NCI-H748 (cell line): ENCODE results near the gene SRRM1.
"Not testable (repeated sequence)": the region's sequence is repeated elsewhere in the genome, so short reads cannot be mapped to it uniquely, and the experiment has no call there.

Source experiments
- DNase-seq: peaks from one replicate; lab custom pipeline; 2025; ENCODE audit not compliant: unreplicated experiment; lab: John Stamatoyannopoulos, UW

The SRRM1 gene

DNA sequence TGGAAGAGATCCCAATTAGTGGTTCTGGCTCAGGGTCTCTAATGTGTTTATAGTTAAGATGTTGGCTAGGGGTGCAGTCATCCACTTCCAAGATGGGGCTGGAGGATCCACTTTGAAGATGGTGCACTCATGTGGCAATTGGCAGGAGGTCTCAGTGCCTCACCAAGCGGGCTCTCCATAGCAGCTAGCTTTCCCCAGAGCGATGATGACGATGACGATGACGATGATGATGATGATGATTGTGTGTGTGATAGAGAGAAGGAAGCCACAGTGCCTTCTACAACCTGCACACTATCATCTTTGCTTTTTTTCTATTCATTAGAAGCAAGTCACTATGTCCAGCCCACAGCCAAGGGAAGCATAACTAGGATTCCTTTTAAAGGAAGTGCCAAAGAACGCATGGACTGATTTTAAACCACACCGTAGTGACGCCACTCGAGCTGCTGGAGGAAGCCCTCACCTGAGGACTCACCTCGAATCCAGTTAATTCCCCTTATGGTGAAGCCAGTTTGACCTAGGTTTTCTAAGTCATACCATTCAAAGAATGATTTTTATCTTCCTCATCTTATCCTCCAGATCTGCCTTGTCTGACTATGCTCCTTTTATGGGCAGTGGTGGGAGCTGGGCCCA lies 49.4 kb downstream of the SRRM1 start:
- DNase-seq = no peak

DNA sequence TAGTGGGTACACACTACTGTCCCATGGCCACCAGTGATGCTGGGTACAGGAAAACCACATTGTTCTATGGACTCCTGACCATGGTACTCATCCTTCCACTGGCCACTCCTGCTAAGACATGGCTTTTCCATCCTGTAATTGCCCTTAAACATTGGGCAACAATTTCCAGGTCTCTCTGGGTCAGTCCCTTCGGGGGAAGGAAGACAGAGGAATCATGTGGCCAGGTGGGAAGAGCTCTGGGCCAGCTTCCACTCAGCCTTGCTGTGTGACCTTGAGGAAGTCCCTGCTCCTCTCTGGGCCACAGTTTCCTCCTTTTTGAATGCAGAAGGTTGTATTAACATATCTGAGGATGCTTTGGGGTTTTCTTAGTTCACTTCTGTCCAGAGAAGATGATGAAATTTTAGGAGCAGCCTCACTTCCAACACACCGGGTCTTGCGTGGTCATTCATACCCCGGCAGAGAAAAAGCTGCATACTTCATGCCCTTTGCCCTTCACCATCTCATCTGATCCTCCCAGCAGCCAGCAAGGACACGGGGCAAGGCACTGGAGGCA lies 50.8 kb downstream of the SRRM1 start:
- no peak for DNase-seq

DNA sequence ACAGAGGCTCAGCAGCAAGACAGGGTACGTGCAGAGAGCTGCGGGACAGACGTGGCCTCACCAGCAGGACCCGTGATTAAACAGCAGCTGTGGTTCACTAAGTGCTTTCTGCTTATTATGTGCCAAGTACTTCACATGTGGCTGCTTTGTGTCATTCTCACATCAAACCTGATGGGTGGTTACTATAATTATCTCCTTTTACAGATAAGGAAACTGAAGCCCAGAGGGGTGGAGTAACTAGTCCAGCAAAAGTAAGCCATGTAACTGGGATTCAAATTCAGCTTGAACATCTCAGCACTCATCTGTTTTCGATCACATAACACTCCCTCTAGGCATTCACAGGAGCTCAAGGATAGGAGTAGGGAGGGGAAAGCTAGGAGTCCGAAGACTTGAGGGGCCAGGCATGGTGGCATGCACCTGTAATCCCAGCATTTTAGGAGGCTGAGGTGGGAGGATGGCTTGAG lies 51.3 kb downstream of the SRRM1 start:
- peak; percentile 89 for DNase-seq

GRCh38 chr1:24695202-24695974 lies 52.3 kb downstream of the SRRM1 start:
- DNase-seq = no peak

- DNase-seq = no peak
Observed at GRCh38 chr1:24696041-24696755, 53.1 kb downstream of the SRRM1 start.

DNA sequence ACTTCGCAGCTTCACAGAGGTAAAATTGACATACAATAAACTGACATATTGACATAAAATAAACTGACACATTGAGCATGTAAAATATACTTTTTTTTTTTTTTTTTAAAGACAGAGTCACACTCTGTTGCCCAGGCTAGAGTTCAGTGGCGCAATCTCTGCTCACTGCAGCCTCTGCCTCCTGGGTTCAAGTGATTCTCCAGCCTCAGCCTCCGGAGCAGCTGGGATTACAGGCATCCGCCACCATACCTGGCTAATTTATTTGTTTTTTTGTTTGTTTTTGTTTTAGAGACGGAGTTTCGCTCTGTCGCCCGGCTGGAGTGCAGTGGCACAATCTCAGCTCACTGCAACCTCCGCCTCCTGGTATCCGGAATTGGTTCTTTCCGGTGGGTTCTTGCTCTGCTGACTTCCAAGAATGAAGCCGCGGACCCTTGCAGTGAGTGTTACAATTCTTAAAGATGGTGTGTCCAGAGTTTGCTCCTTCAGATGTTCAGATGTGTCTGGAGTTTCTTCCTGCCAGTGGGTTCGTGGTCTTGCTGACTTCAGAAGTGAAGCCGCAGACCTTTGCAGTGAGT lies 53.7 kb downstream of the SRRM1 start:
- DNase-seq = no peak

DNA sequence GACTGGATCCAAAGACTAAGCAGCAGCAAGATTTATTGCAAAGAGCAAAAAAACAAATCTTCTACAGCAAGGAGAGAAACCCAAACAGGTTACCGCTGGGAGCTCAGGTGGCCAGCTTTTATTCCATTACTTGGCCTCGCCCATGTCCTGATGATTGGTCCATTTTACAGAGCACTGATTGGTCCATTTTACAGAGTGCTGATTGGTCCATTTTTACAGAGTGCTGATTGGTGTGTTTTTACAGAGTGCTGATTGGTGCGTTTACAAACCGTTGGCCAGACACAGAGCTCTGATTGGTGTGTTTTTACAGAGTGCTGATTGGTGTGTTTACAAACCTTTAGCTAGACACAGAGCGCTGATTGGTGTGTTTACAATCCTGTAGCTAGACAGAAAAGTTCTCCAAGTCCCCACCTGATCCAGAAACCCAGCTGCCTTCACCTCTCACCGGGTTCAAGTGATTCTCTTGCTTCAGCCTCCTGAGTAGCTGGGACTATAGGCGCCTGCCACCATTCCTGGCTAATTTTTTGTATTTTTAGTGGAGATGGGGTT lies 54.4 kb downstream of the SRRM1 start:
- not testable (repeated sequence) for DNase-seq

GRCh38 chr1:24698326-24698725 lies 55.2 kb downstream of the SRRM1 start:
- DNase-seq = not testable (repeated sequence)

DNA sequence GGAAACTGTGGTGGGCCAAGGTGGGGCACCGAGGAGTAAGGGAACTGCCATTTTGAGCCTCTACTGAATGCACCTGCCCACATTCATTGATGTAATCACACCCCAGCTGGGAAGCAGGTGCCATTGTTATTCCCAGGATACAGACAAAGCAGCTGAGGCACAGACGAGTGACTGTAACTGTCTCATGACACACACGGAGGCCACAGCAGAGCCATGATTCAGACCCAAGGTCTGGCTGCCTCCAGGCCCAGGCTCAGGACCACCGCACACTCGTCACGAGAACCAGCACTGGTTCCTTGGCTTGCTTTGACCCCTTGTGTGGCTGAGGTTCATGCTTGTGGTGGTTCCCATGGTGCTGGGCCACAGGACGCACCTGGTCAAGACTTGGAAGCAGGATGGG lies 56.5 kb downstream of the SRRM1 start:
- DNase-seq = peak; percentile 55

- DNase-seq = peak; percentile 25
Observed at GRCh38 chr1:24702511-24703293, 59.6 kb downstream of the SRRM1 start.

DNA sequence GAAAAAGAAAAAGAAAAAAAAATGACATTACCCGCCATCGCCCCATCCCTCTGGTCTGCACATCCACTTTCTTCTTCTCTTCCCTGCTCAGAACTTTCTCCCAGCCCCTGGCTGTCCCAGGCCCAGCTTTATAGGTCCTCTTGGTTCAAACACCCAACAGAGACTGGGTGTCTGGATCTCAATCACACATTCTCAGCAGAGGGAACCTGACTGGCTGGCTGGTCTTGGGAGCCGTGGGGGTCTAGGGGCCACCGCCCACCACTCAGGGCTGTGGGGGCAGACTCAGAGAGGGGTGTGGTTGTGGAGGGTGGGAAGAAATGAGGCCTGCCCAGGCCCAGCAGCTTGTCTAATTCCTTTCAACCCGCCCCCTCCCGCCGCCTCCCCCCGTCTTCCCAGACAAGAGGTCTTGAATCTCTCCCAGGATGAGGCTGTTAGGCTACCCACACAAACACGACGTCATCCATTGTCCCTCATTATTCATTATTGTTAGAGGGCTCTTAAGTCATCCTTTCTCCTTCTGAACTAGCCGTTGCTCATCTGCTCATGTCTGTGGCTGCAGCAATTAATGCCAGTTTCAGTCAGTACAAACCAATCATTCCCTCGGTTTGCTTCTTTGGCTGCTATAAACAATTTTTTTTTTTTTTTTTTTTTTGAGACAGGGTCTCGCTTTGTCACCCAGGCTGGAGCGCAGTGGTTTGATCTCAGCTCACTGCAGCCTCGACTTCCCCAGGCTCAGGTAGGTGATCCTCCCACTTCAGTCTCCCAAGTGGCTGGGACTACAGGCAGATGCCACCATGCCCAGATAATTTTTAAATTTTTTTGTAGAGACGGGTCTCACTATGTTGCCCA lies 61.5 kb downstream of the SRRM1 start:
- peak; percentile 65 for DNase-seq

GRCh38 chr1:24705260-24706073 lies 62.4 kb downstream of the SRRM1 start:
- peak; percentile 95 for DNase-seq

- DNase-seq = not testable (repeated sequence)
Observed at GRCh38 chr1:24706074-24706389, 62.9 kb downstream of the SRRM1 start.

GRCh38 chr1:24707687-24708086 lies 64.6 kb downstream of the SRRM1 start:
- DNase-seq = no peak

DNA sequence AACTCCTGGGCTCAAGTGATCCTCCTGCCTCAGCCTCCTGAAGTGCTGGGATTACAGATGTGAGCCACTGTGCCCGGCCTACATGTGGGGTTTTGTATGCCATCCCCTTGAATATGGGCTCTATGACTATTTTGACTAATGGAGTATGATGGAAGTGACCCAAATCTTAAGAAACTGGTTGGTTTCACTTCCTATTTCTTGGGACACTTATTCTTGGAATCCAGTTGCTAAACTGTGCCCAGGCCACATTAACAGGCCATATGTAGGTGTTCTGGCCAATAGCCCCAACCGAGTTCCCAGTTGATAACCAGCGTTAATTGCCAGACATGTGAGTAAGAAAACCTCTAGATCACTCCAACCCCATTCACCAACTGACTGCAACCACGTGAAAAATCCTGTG lies 65.8 kb downstream of the SRRM1 start:
- DNase-seq = no peak

- DNase-seq = no peak
Observed at GRCh38 chr1:24709791-24710441, 66.8 kb downstream of the SRRM1 start.

DNA sequence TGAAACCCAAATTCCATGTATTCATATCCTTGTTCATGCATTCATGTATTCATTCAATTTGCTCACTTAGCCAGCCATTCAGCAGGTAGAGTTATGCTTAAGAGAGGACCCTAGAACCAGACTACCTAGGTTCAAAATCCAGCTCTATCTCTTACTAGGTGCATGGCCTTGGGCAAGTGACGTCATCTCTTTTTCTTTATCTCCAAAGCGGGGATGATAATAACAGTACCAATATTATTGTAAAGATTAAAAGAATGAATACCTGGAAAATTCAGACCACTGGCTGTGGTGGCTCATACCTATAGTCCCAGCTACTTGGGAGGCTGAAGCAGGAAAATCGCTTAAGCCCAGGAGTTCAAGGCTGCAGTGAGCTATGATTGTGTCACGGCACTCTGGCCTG lies 68.2 kb downstream of the SRRM1 start:
- no peak for DNase-seq

- DNase-seq = no peak
Observed at GRCh38 chr1:24713176-24713575, 70.1 kb downstream of the SRRM1 start.
